Neural progenitor cell (in vitro differentiated cells): ENCODE data around the gene CDC42. TPM values are rescaled to one million over a fixed set of nuclear protein-coding genes. Genes with fewer than 3 reads are reported as not detected.

Experiments used
- DNase-seq: peaks from one replicate; pipeline ENCODE4 v3.0.0-alpha.2; 2016; ENCODE audit warnings: low spot score
- H2AFZ ChIP-seq: fragments of 200-600 bp; sonication (generic); replicated peaks from 2 replicates; pipeline ENCODE4 v1.6.1; 2016; ENCODE audit warnings: antibody characterized with exemption
- H3F3A ChIP-seq: fragments of 200-600 bp; sonication (generic); 2 replicates; pipeline ENCODE4 v1.6.1; 2016; ENCODE audit warnings: antibody characterized with exemption, low read depth
- H3K27ac ChIP-seq: fragments of 200-600 bp; sonication (generic); 2 replicates; pipeline ENCODE4 v1.5.1; 2016; ENCODE audit warnings: mild to moderate bottlenecking
- H3K27me3 ChIP-seq: fragments of 200-600 bp; sonication (generic); 2 replicates; pipeline ENCODE4 v1.6.1; 2016; ENCODE audit warnings: mild to moderate bottlenecking, moderate library complexity
- H3K36me3 ChIP-seq: fragments of 200-600 bp; sonication (generic); 2 replicates; pipeline ENCODE4 v1.5.1; 2016
- H3K4me1 ChIP-seq: fragments of 200-600 bp; sonication (generic); 2 replicates; pipeline ENCODE4 v1.6.1; 2016; ENCODE audit warnings: mixed run types
- H3K4me2 ChIP-seq: fragments of 200-600 bp; sonication (generic); 2 replicates; pipeline ENCODE4 v1.6.1; 2016
- H3K4me3 ChIP-seq: fragments of 200-600 bp; sonication (generic); 2 replicates; pipeline ENCODE4 v1.5.1; 2016
- H3K79me2 ChIP-seq: fragments of 200-600 bp; sonication (generic); 2 replicates; pipeline ENCODE4 v1.6.1; 2016; ENCODE audit warnings: low read depth
- H3K9ac ChIP-seq: fragments of 200-600 bp; sonication (generic); 2 replicates; pipeline ENCODE4 v1.6.1; 2016
- H3K9me3 ChIP-seq: fragments of 200-600 bp; sonication (generic); 2 replicates; pipeline ENCODE4 v1.5.1; 2016; ENCODE audit warnings: low read depth
- H4K20me1 ChIP-seq: fragments of 200-600 bp; sonication (generic); 2 replicates; pipeline ENCODE4 v1.6.1; 2016; ENCODE audit warnings: low read depth
- H3K27ac Mint-ChIP-seq: 3 replicates; pipeline ENCODE4 v1.8.0; 2021; ENCODE audit warnings: mixed read lengths
- H3K27me3 Mint-ChIP-seq: 2 replicates; pipeline ENCODE4 v1.8.0; 2022; ENCODE audit warnings: low read depth, mild to moderate bottlenecking, inconsistent platforms, moderate library complexity, mixed read lengths; ENCODE audit not compliant: insufficient read depth
- H3K36me3 Mint-ChIP-seq: 3 replicates; pipeline ENCODE4 v1.8.0; 2021; ENCODE audit warnings: mixed read lengths
- H3K4me1 Mint-ChIP-seq: 3 replicates; pipeline ENCODE4 v1.8.0; 2021; ENCODE audit warnings: mixed read lengths
- H3K4me3 Mint-ChIP-seq: 3 replicates; pipeline ENCODE4 v1.8.0; 2021; ENCODE audit warnings: mild to moderate bottlenecking, moderate library complexity, mixed read lengths
- H3K9me3 Mint-ChIP-seq: 3 replicates; pipeline ENCODE4 v1.8.0; 2020; ENCODE audit warnings: mixed read lengths
- CTCF ChIP-seq: fragments of 200-600 bp; sonication (generic); IDR thresholded peaks from 2 replicates; pipeline ENCODE4 v1.5.1; 2017; ENCODE audit warnings: antibody characterized with exemption, mild to moderate bottlenecking
- EZH2 ChIP-seq: fragments of 200-600 bp; sonication (generic); IDR thresholded peaks from 2 replicates; pipeline ENCODE4 v1.6.1; 2017; ENCODE audit warnings: antibody characterized with exemption, mild to moderate bottlenecking, moderate library complexity
- EZH2phosphoT487 ChIP-seq: fragments of 200-600 bp; sonication (generic); IDR thresholded peaks from 2 replicates; pipeline ENCODE4 v1.6.1; 2017; ENCODE audit warnings: antibody characterized with exemption
- total RNA-seq: library from RNA; depleted of rRNA; stranded (reverse); fragments of >200 nt; gene quantifications from 2 replicates; pipeline ENCODE4 v1.2.3, GENCODE V29; 2015; ENCODE audit warnings: low replicate concordance

The CDC42 gene
- total RNA-seq, 1 donor from 2014 or later: 348 TPM

- H3F3A ChIP-seq: no peaks in the 10 kb centered on the region
Observed at GRCh38 chr1:22126531-22126930, 74.0 kb downstream of the CDC42 start.

GRCh38 chr1:22127248-22127647 lies 74.7 kb downstream of the CDC42 start:
- Mint-ChIP-seq H3K27me3 (no peaks in the 10 kb centered on the region), H3K27ac (no peak overlapping the region), H3K9me3 (no peaks in the 10 kb centered on the region), H3K4me1 (peaks cover 15% of the 10 kb centered on the region), H3K4me3 (no peak overlapping the region), H3K36me3 (peaks cover 29% of the 10 kb centered on the region)
- DNase-seq: no peak
- Histone ChIP-seq H2AFZ (no peak overlapping the region), H3K27ac (no peak overlapping the region), H3K4me2 (no peak overlapping the region), H4K20me1 (peaks cover 39% of the 10 kb centered on the region), H3K79me2 (no peaks in the 10 kb centered on the region), H3K27me3 (no peaks in the 10 kb centered on the region), H3K4me1 (peaks cover 2% of the 10 kb centered on the region), H3K9ac (no peak overlapping the region), H3K36me3 (no peaks in the 10 kb centered on the region), H3F3A (no peaks in the 10 kb centered on the region), H3K9me3 (no peaks in the 10 kb centered on the region), H3K4me3 (no peak overlapping the region)
- TF ChIP-seq CTCF: no peak
- TF ChIP-seq EZH2: no peak
- no peak for TF ChIP-seq EZH2phosphoT487

More at GRCh38 chr1:22126531-22126930, 74.0 kb downstream of the CDC42 start:
- TF ChIP-seq CTCF (no peak), EZH2phosphoT487 (no peak), EZH2 (no peak)
- Mint-ChIP-seq H3K9me3 (no peaks in the 10 kb centered on the region), H3K36me3 (peaks cover 29% of the 10 kb centered on the region), H3K27ac (no peak overlapping the region), H3K4me3 (no peak overlapping the region), H3K4me1 (peaks cover 22% of the 10 kb centered on the region), H3K27me3 (no peaks in the 10 kb centered on the region)
- H4K20me1 ChIP-seq: peaks cover 39% of the 10 kb centered on the region
- no peak overlapping the region for H3K9ac ChIP-seq
- H3K4me2 ChIP-seq: no peak overlapping the region
- no peaks in the 10 kb centered on the region for H3K9me3 ChIP-seq
- DNase-seq: no peak
- H3K27ac ChIP-seq: no peak overlapping the region
- H3K4me1 ChIP-seq: peaks cover 9% of the 10 kb centered on the region
- no peak overlapping the region for H2AFZ ChIP-seq
- H3K27me3 ChIP-seq: no peaks in the 10 kb centered on the region
- no peaks in the 10 kb centered on the region for H3K79me2 ChIP-seq
- H3K4me3 ChIP-seq: no peak overlapping the region
- no peaks in the 10 kb centered on the region for H3K36me3 ChIP-seq

- Mint-ChIP-seq H3K36me3 (peaks cover 29% of the 10 kb centered on the region), H3K27ac (no peak overlapping the region), H3K9me3 (no peaks in the 10 kb centered on the region), H3K4me3 (no peak overlapping the region), H3K4me1 (peaks cover 11% of the 10 kb centered on the region), H3K27me3 (no peaks in the 10 kb centered on the region)
- no peaks in the 10 kb centered on the region for H3F3A ChIP-seq
- no peak overlapping the region for H3K4me2 ChIP-seq
- H3K4me1 ChIP-seq: no peaks in the 10 kb centered on the region
- peaks cover under 1% of the 10 kb centered on the region for H3K27me3 ChIP-seq
- H3K36me3 ChIP-seq: no peaks in the 10 kb centered on the region
- H4K20me1 ChIP-seq: peaks cover 39% of the 10 kb centered on the region
- no peak overlapping the region for H2AFZ ChIP-seq
- H3K9ac ChIP-seq: no peak overlapping the region
- no peaks in the 10 kb centered on the region for H3K79me2 ChIP-seq
- no peaks in the 10 kb centered on the region for H3K9me3 ChIP-seq
- DNase-seq: no peak
- no peak overlapping the region for H3K27ac ChIP-seq
- no peak overlapping the region for H3K4me3 ChIP-seq
- TF ChIP-seq EZH2 (no peak), CTCF (no peak), EZH2phosphoT487 (no peak)
Observed at GRCh38 chr1:22127731-22128130, 75.2 kb downstream of the CDC42 start.
